ENCODE measurements around the gene THOC5.
A peak's percentile ranks its signal among the peaks of the same experiment; 100 is the strongest.

THOC5 gene

GRCh38 chr22:29530716-29531115 lies 22.8 kb downstream of the THOC5 start:
- H3K9me3 ChIP-seq, result no peaks in the 10 kb centered on the region
- H3K4me1 ChIP-seq, result no peaks in the 10 kb centered on the region
- no peak for DNase-seq
- TF ChIP-seq CTCF (IDR thresholded peaks at IDR 0.05), result no peak
- intact Hi-C loops (cut with DNase I; ENCODE audit: low total_unique reads), result no loop called here
- peaks cover 87 to 100% (median 95%) of the 10 kb centered on the region in 3 donors for H3K36me3 ChIP-seq
- no peaks in the 10 kb centered on the region for H3K27me3 ChIP-seq
- H3K4me3 ChIP-seq, result no peak overlapping the region
- no peak overlapping the region for H3K27ac ChIP-seq

DNA sequence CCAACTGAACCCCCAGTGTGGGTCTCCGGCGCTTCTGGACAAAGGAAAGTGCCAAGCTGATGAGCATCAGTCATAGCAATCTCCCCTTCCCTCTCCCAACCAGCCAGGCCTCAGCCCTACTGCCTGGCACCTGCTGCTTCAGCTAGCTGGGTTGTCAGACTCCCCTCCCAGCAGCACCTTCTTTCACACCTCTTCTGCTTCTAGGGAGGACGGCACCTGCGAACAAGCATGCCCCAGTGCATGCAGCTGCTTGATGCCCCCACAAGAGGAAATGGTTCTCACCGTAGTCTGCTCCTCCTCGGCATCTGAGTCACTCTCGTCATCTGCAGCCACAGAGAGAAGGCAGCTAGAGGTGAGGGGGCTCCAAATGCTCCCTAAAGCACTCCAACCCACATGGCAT lies 25.4 kb downstream of the THOC5 start:
- Histone ChIP-seq H3K27ac (no peak overlapping the region), H3K9me3 (no peaks in the 10 kb centered on the region), H3K4me3 (no peak overlapping the region), H3K27me3 (no peaks in the 10 kb centered on the region), H3K4me1 (no peaks in the 10 kb centered on the region), H3K36me3 (peaks cover 84 to 100% (median 91%) of the 10 kb centered on the region in 3 donors)
- intact Hi-C loops (cut with DNase I; ENCODE audit: low total_unique reads), result loop anchor here (10.0 kb wide), 1 partner anchor 133 kb away; no protein-coding TSS in a partner anchor
- no peak for DNase-seq
- no peak for TF ChIP-seq CTCF (IDR thresholded peaks at IDR 0.05)

DNA sequence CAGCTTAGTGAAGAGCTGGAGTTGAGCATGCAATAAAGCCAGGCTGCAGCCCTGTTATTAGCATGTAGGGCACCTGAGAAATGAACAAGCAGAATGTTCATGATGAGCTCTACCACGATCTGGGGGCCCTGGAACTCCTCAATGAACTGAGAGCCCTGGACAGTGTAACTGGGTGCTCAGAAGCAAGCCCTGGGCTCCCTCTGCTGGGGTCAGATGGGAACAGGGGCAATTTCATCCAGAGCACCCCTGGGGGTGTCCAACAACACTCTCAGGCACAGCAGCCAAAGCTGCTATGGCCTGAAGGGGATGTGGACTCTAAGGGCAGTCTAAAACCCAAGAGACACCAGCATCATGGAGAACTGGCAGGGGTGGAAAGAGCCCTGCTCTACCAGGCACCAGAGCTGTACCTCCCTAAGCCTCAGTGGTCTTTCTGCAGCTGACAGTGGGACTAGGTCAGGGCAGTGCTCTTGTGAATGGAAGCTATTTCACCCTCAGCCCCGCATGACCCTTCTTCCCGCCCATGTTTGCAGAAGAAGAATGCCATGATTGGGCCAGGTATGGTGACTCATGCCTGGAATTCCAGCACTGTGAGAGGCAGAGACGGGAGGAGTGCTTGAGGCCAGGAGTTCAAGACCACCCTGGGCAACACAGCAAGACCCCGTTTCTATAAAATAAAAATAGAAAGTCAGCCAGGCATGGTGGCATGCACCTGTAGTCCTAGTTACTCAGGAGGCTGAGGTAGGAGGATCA lies 28.9 kb downstream of the THOC5 start:
- peaks cover 76 to 97% (median 87%) of the 10 kb centered on the region in 3 donors for H3K36me3 ChIP-seq
- H3K9me3 ChIP-seq, result no peaks in the 10 kb centered on the region
- TF ChIP-seq CTCF (IDR thresholded peaks at IDR 0.05), result peak in 1 of 2 experiments; percentile 11
- H3K27ac ChIP-seq, result no peak overlapping the region
- H3K4me1 ChIP-seq, result no peaks in the 10 kb centered on the region
- DNase-seq, result no peak
- no peaks in the 10 kb centered on the region for H3K27me3 ChIP-seq
- intact Hi-C loops (cut with DNase I; ENCODE audit: low total_unique reads), result loop anchor here (10.0 kb wide), 1 partner anchor 130 kb away; no protein-coding TSS in a partner anchor
- H3K4me3 ChIP-seq, result no peak overlapping the region

GRCh38 chr22:29523761-29524160 lies 29.8 kb downstream of the THOC5 start:
- H3K36me3 ChIP-seq, result peaks cover 76 to 97% (median 88%) of the 10 kb centered on the region in 3 donors
- DNase-seq, result no peak
- no peak overlapping the region for H3K27ac ChIP-seq
- intact Hi-C loops (cut with DNase I; ENCODE audit: low total_unique reads), result loop anchor here (10.0 kb wide), 1 partner anchor 129 kb away; no protein-coding TSS in a partner anchor
- H3K4me3 ChIP-seq, result no peak overlapping the region
- no peaks in the 10 kb centered on the region for H3K4me1 ChIP-seq
- H3K9me3 ChIP-seq, result no peaks in the 10 kb centered on the region
- TF ChIP-seq CTCF (IDR thresholded peaks at IDR 0.05), result no peak
- H3K27me3 ChIP-seq, result no peaks in the 10 kb centered on the region

DNA sequence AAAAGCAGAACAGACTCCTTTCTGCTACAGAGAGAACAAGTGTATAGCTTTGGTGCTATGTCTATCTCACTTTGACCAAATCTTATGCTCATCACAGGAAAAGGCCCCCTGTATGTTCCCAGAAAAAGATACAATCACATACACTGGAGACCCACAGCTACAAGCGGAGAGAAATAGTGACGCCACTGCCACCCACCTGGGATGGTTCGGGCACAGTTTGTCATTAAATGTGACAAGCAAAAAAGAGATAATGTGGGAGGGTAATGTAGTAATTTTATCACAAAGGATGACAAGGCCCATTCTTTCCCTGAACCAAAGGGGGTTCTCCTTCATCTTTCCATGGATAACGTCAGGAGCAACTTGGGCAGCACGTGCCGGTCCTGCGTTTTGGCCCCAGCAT lies 32.0 kb downstream of the THOC5 start:
- intact Hi-C loops (cut with DNase I; ENCODE audit: low total_unique reads), result loop anchor here (10.0 kb wide), 1 partner anchor 127 kb away; no protein-coding TSS in a partner anchor
- peaks cover 76 to 97% (median 88%) of the 10 kb centered on the region in 3 donors for H3K36me3 ChIP-seq
- H3K27me3 ChIP-seq, result no peaks in the 10 kb centered on the region
- no peak for DNase-seq
- H3K4me1 ChIP-seq, result no peaks in the 10 kb centered on the region
- TF ChIP-seq CTCF (IDR thresholded peaks at IDR 0.05), result no peak
- no peak overlapping the region for H3K27ac ChIP-seq
- H3K4me3 ChIP-seq, result no peak overlapping the region
- H3K9me3 ChIP-seq, result no peaks in the 10 kb centered on the region
